Upper lobe of right lung (tissue), 1 donor: ENCODE measurements around the gene ITPR2. TPM values are rescaled to one million over a fixed set of nuclear protein-coding genes. Genes with fewer than 3 reads are reported as not detected.

ENCODE experiments used
- ATAC-seq: fragments of 200-7000 bp; cut with Tn5 transposase; one replicate; pipeline ENCODE4 v1.9.1; 2020; ENCODE audit warnings: mild to moderate bottlenecking, moderate library complexity
- DNase-seq: peaks from one replicate; pipeline ENCODE4 v3.0.0-alpha.2; 2020
- H3K27ac ChIP-seq: fragments of 200-600 bp; one replicate; pipeline ENCODE4 v1.8.0; 2022
- H3K27me3 ChIP-seq: fragments of 200-600 bp; one replicate; pipeline ENCODE4 v1.8.0; 2022; ENCODE audit warnings: mild to moderate bottlenecking
- H3K36me3 ChIP-seq: fragments of 200-600 bp; one replicate; pipeline ENCODE4 v1.8.0; 2022
- H3K4me1 ChIP-seq: fragments of 200-600 bp; one replicate; pipeline ENCODE4 v1.8.0; 2022
- H3K4me3 ChIP-seq: fragments of 200-600 bp; one replicate; pipeline ENCODE4 v1.8.0; 2022; ENCODE audit warnings: mild to moderate bottlenecking
- H3K9me3 ChIP-seq: fragments of 200-600 bp; one replicate; pipeline ENCODE4 v1.8.0; 2022
- intact Hi-C: fragments of 100-400 bp; cut with DNase I; formaldehyde crosslinking; loops from one replicate; pipeline ENCODE4 v1.11.0; 2022
- total RNA-seq: library from RNA; stranded (reverse); fragmentation: NEBNext Ultra II Directional; extraction: Animal tissue kit (Norgen Biotek cat#: 25700); gene quantifications from one replicate; pipeline ENCODE4 v1.2.1, GENCODE V29; 2021
- TF ChIP-seq, protein P1 (sequence below): fragments of 200-600 bp; IDR thresholded peaks from one replicate; pipeline ENCODE4 v1.8.0; 2022; ENCODE audit warnings: antibody characterized with exemption
- donor health status: DM: no; HTN: yes; CAD: no; lungs with severe emphysema.

Gene ITPR2
- total RNA-seq, 1 donor from 2014 or later: 50.8 TPM

GRCh38 chr12:26292596-26292995 lies 540.4 kb downstream of the ITPR2 start:
- intact Hi-C loops: no loop called here
- Histone ChIP-seq H3K36me3 (no peaks in the 10 kb centered on the region), H3K27ac (no peak overlapping the region), H3K9me3 (no peaks in the 10 kb centered on the region), H3K27me3 (no peaks in the 10 kb centered on the region), H3K4me1 (peaks cover 6% of the 10 kb centered on the region), H3K4me3 (no peak overlapping the region)
- ATAC-seq (no peak), DNase-seq (no peak)
- TF ChIP-seq, protein P1, sequence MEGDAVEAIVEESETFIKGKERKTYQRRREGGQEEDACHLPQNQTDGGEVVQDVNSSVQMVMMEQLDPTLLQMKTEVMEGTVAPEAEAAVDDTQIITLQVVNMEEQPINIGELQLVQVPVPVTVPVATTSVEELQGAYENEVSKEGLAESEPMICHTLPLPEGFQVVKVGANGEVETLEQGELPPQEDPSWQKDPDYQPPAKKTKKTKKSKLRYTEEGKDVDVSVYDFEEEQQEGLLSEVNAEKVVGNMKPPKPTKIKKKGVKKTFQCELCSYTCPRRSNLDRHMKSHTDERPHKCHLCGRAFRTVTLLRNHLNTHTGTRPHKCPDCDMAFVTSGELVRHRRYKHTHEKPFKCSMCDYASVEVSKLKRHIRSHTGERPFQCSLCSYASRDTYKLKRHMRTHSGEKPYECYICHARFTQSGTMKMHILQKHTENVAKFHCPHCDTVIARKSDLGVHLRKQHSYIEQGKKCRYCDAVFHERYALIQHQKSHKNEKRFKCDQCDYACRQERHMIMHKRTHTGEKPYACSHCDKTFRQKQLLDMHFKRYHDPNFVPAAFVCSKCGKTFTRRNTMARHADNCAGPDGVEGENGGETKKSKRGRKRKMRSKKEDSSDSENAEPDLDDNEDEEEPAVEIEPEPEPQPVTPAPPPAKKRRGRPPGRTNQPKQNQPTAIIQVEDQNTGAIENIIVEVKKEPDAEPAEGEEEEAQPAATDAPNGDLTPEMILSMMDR: no peak

DNA sequence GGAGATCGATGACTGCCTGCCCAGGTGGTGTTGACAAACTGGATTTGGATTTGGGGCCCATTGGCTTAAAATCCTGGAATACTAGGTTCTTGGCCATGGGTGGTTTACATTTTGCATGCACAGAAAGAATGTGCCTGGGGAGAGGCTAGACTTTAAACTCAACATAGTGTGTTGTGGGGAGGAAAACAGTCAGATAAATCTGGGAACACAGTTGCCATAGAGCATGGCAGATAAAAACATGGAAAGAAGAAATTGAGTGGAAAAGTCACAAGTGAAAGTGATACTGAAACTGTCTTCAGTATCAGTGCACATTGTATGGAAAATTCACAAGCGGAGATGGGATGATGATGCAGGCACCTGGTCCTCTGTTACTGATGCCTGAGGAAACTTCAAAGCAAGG lies 542.4 kb downstream of the ITPR2 start:
- intact Hi-C loops: no loop called here
- H3K4me1 ChIP-seq: peaks cover 6% of the 10 kb centered on the region
- H3K27ac ChIP-seq: no peak overlapping the region

DNA sequence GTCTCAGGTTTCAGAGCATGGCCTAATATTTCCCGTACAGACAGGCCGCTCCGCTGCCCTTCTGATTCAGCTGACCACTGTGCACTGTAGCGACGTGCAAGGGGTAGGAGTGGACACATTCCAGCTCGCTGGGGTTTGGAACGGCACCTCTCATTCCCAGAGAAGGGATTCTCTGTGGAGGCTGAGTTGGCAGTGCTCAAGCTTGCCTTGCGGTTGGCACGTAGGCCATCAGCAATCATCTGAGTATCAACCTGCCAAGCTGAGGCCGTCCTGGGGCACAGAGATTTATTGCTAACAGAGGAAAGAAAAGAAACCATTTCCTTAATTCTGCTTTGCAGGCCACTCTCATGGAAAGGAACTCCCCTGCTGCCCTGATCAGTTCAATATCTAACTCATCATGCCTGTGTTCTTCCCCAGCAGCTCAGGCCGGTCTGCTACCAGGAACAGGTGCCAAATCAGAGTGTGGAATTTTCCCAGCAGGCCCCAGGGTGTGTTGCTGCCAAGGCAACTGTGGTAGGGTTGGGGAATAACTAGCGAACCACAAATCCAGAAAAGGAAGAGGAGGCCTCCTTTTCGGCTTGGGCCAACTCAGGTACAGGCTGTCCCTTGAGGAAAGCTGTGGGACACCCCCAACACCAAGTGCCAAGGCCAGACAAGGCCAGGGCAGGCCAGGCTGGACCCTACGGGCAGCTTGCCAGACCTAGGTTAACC lies 545.2 kb downstream of the ITPR2 start:
- DNase-seq (no peak), ATAC-seq (peak; percentile 24)
- Histone ChIP-seq H3K27ac (no peak overlapping the region), H3K9me3 (no peaks in the 10 kb centered on the region), H3K4me1 (peaks cover 6% of the 10 kb centered on the region), H3K4me3 (no peak overlapping the region), H3K27me3 (no peaks in the 10 kb centered on the region), H3K36me3 (no peaks in the 10 kb centered on the region)
- TF ChIP-seq, protein P1: no peak
- intact Hi-C loops: no loop called here

More for the DNA sequence above, 542.4 kb downstream of the ITPR2 start:
- ATAC-seq (no peak), DNase-seq (no peak)
- H3K27me3 ChIP-seq: no peaks in the 10 kb centered on the region
- TF ChIP-seq, protein P1: no peak
- H3K4me3 ChIP-seq: no peak overlapping the region
- H3K36me3 ChIP-seq: no peaks in the 10 kb centered on the region
- H3K9me3 ChIP-seq: no peaks in the 10 kb centered on the region

Other genes starting within 250 kb of the ITPR2 start
- gene INTS13, start 104.8 kb upstream of the ITPR2 start, total RNA-seq: 20.8 TPM
- 64.1 TPM for gene FGFR1OP2, start 105.3 kb upstream of the ITPR2 start, total RNA-seq
- gene TM7SF3, start 181.2 kb upstream of the ITPR2 start, total RNA-seq: 68.9 TPM
- 65.9 TPM for gene MED21, start 189.4 kb upstream of the ITPR2 start, total RNA-seq
- gene C12orf71, start 249.4 kb upstream of the ITPR2 start, total RNA-seq: not detected